G401.6 (cell line): Measurements from ENCODE around the gene TMCC1.
"Not testable (repeated sequence)": the region's sequence is repeated elsewhere in the genome, so short reads cannot be mapped to it uniquely, and the experiment has no call there.

Experiments used
- FAIRE-seq: peaks from 2 replicates; lab custom pipeline; 2012; peaks lifted over from hg19 to GRCh38; lab: Jason Lieb, UNC

Gene TMCC1

DNA sequence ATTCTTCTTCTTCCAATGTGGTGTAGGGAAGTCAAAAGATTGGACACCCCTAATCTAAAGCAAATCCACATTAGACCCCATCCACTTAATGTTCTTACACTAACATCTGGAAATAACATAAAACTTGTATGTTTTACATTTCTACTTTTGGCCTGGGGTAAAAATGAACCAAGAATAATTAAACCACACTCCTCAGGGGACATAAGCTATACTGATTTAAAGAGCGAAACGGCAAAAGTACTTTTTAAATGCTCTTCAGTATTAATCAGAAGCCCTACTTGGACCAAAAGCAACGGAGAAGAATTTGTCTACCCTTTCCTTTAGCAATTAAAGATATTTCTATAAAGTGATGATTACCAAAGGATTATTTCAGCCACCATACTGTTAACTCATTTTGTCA is 123.9 kb downstream of the TMCC1 start:
- FAIRE-seq, result no peak

DNA sequence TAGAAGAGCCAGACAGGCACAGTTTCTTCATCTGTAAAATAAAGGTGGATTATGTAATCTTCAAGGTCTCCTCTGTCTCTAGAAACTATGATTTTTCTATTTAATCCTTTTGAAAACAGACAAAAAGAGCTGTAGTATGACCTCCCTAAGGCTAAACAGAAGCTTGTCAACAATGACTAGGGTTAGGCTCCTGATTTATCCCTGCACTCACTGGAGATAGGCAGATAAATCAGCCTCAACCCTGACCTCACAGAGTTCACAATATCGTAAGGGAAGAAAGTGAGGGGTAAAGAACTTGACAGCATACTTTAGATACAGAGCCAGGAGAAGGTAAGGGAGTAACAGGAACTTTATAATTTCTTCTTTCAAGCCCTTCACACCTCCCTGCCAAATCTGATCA is 124.8 kb downstream of the TMCC1 start:
- no peak for FAIRE-seq

DNA sequence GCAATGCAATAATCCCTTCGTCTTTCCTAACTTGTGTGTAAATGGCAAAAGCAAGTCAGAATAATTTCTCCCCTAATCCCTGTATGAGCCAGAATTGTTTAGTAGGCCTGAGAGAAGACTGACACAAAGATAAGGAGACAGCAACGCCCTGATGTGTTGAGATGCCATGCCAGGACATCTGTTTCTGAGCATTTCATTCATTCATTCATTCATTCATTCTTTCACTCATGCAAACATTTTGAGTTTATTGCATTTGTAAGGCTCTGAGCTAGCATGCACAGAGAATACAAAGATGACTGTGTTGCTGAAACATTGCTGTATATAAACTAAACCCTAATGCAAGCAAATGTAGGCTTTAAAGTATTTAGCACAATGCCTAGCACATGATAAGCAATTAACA is 127.4 kb downstream of the TMCC1 start:
- no peak for FAIRE-seq

- FAIRE-seq, result no peak
These were observed 129.4 kb downstream of the TMCC1 start for GRCh38 chr3:129764090-129764489.

- no peak for FAIRE-seq
These were observed 134.7 kb downstream of the TMCC1 start for GRCh38 chr3:129758785-129759320.

DNA sequence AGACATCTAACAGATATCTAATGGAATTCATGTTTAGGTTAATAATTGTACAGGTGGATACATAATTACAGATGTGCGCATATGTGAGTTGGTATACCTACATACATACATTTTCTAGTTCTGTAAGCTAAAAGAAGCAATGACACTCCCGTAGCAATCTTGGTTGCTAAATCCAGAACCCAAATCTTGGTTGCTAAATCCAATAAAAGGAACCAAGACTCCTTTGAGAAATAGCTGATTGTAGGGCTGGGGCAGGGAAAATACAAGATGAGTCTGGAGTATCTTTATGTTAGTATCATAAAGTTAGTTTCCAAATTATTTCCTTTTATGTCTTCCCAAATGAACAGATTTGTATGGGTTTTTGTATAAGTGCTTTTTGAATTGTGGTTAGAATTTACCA is 135.2 kb downstream of the TMCC1 start:
- no peak for FAIRE-seq

GRCh38 chr3:129756871-129757270 is 136.6 kb downstream of the TMCC1 start:
- no peak for FAIRE-seq

GRCh38 chr3:129751105-129751504 is 142.4 kb downstream of the TMCC1 start:
- FAIRE-seq, result not testable (repeated sequence)

DNA sequence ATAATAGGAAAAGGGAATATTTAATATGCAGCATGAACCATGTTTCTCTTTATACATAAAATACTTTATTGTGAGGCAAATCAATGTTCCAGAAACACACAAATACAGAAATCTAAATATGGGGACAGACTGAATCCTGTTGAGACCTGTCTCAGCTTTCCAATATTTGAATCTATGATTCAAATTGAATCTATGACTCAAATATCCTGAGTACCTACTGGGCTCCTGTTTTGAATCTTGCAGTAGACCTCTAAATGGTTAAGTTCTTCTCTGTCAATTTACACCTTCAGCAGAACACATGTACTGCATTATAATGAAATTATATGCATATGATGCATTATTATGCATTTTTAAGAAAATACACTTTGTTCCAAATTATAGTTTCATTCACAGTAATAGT is 143.8 kb downstream of the TMCC1 start:
- no peak for FAIRE-seq

DNA sequence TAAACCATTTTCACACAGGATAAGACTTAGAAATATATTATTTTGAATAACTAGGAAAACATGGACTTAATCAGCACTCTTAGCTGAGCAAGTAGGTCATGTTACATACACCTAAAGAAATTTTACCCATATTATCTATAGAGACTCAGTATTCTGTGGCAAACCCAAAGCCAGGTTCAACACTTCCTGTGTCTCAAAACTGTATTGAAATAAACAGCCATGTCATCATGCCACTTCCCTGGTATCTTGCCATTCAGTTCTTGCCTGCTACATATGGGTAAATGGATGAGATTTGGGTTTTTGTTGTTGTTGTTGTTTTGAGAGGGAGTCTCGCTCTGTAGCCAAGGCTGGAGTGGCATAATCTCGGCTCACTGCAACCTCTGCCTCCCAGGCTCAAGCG is 145.5 kb downstream of the TMCC1 start:
- no peak for FAIRE-seq

DNA sequence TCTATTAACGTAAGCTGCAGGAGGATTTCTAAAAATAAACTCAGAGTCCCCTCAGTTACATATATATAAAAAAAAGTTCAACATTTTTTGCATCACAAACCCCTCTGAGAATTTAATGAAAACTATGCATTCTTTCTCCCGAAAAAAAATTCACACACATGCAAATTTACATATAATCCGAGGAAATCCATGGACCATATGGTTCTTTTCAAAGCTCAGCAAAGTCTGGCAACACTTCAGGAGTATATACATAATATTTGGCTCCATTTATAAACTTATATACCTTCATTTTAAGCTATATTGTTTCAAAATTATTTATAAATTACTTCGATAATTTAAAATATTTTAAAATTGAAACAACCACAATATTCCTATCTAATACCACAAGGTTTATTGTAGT is 146.4 kb downstream of the TMCC1 start:
- no peak for FAIRE-seq

GRCh38 chr3:129746629-129747028 is 146.9 kb downstream of the TMCC1 start:
- no peak for FAIRE-seq

DNA sequence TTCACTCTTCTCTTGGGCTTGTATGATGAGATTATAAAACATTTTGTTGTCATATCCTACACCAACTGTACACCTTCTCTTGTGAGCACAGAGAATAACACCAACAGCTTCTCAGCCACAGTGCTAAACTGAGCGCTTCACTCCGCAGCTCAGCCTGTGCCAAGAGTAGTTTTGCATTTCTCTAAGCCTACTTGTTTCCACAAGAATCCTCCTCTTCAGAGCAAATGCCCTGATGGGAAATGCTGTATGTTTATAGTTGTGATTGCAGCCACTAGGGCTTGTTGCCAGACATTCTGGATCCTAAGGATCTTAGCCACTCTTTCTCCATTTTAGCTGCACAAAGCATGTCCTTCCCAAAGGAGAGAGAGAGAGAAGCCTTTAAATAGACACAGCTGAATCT is 148.3 kb downstream of the TMCC1 start:
- no peak for FAIRE-seq

GRCh38 chr3:129741794-129742193 is 151.7 kb downstream of the TMCC1 start:
- no peak for FAIRE-seq

GRCh38 chr3:129740090-129740489 is 153.4 kb downstream of the TMCC1 start:
- no peak for FAIRE-seq

GRCh38 chr3:129739634-129740033 is 153.9 kb downstream of the TMCC1 start:
- no peak for FAIRE-seq

- peak; percentile 58 for FAIRE-seq
These were observed 155.3 kb downstream of the TMCC1 start for GRCh38 chr3:129738172-129738571.

DNA sequence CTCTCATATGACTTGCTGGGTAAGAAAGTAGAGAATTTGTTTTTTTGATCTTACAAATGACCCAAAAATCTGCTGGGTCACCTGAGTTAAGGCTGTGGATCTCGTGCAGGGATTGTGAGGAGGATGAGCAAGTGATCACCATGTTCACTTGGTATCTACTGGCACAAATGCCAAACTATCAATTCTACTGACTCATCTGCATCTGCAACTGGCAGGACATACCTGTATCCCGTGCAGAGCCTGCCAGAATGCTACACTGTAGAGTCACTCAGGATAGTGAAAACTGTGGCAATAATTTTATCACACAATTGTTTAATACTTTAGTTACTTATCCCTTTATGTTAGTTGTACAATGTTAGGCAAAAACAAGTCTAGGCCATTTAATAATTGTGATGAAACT is 157.4 kb downstream of the TMCC1 start:
- no peak for FAIRE-seq

GRCh38 chr3:129735638-129736037 is 157.9 kb downstream of the TMCC1 start:
- FAIRE-seq, result no peak

DNA sequence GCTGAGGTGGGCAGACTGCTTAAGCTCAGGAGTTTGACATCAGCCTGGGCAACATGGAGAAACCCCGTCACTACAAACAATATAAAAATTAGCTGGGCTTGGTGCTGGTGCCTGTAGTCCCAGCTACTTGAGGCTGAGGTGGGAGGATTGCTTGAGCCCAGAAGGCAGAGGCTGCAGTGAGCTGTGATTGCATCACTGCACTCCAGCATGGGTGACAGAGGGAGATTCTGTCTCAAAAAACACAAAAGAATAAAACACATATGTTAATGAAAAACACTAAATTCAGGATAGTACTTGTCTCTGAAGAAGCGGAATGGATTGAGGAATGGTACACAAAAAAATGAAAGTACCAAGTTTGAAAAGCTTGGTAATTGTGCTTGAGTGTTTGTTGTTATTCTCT is 159.1 kb downstream of the TMCC1 start:
- no peak for FAIRE-seq

GRCh38 chr3:129732200-129732876 is 161.2 kb downstream of the TMCC1 start:
- FAIRE-seq, result no peak

DNA sequence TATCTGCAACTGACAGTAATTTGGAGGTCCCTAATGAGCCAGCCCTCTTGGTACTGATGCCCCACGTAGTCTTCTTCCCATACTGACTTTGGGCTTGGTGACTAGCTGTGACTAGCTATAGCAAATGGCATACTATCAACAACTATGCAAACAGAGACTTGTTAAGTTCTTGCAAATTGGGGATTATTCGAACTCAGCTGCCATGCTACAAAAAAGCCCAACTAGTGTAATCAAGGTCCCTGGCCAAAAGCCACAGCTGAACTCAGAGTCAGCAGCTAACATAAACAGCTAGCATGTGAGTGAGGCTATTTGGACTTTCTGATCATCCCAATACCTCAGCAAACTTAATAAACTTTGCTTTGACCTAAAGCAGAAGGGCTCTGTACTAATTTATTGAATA is 165.8 kb downstream of the TMCC1 start:
- FAIRE-seq, result no peak

DNA sequence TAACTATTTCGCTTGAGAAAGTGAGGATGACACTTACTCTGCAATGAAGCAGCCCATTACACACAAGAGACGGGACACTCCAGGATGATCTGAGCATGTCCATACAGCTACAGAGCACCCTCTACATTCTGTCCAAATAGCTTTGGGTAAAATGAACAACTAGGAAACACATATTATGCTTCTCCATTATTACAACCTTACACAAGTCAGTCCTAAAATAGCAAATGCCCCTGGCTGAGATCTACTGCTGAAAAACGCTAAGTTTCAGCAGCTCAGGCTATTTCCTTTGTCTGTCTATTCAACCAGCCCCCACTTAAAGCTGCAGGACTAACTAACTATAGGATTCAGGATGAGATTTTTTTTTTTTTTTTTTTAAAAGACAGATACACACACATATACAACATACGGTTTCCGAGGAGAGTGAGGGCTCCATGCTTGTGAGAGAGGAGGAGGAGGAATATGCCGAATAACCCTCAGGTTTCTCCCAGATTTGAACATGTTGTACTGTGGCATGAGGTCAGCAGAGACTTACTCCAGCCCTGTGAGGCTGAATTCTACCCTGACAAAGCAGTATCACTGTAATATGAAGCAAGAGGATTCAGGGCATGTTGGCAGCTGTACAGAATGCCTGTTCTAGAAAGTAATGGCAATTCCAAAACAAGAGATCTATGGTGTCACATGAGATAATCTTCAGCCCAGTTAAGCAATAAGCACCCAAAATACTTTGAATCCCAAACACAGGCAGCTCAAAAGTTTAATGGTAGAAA is 169.8 kb downstream of the TMCC1 start:
- FAIRE-seq, result no peak

GRCh38 chr3:129722527-129722926 is 171.0 kb downstream of the TMCC1 start:
- FAIRE-seq, result no peak
